Mucosa of rectum (tissue), 2 donors: ENCODE results near the gene ANKH.

ENCODE experiments used
- H3K27ac ChIP-seq, 2 donors: one replicate each; pipeline ENCODE4 v1.7.0; 2013; ENCODE audit warnings: inconsistent platforms in 2 of 2, low read depth in 2 of 2, low read length in 2 of 2
- H3K27me3 ChIP-seq, 2 donors: one replicate each; pipeline ENCODE4 v1.7.0; 2013; ENCODE audit warnings: low read length in 2 of 2; ENCODE audit not compliant: control insufficient read depth in 2 of 2, insufficient read depth in 2 of 2
- H3K36me3 ChIP-seq, 2 donors: one replicate each; pipeline ENCODE4 v1.7.0; 2013; ENCODE audit warnings: low read length in 2 of 2; ENCODE audit not compliant: control insufficient read depth in 2 of 2, insufficient read depth in 2 of 2
- H3K4me1 ChIP-seq, 2 donors: one replicate each; pipeline ENCODE4 v1.7.0; 2013; ENCODE audit warnings: low read length in 2 of 2, mild to moderate bottlenecking in 1 of 2; ENCODE audit not compliant: control insufficient read depth in 2 of 2, insufficient read depth in 2 of 2
- H3K4me3 ChIP-seq, 2 donors: one replicate each; pipeline ENCODE4 v1.7.0; 2013; ENCODE audit warnings: low read length in 2 of 2
- H3K9ac ChIP-seq, 2 donors: one replicate each; pipeline ENCODE4 v1.7.0; 2013; ENCODE audit warnings: low read length in 2 of 2, low read depth in 1 of 2, mild to moderate bottlenecking in 1 of 2
- H3K9me3 ChIP-seq, 2 donors: one replicate each; pipeline ENCODE4 v1.7.0; 2013; ENCODE audit warnings: low read length in 2 of 2; ENCODE audit not compliant: control insufficient read depth in 2 of 2
- donor health status: healthy.
- donor health status: Normal muscosa, but diverticular disease.

Gene ANKH

DNA sequence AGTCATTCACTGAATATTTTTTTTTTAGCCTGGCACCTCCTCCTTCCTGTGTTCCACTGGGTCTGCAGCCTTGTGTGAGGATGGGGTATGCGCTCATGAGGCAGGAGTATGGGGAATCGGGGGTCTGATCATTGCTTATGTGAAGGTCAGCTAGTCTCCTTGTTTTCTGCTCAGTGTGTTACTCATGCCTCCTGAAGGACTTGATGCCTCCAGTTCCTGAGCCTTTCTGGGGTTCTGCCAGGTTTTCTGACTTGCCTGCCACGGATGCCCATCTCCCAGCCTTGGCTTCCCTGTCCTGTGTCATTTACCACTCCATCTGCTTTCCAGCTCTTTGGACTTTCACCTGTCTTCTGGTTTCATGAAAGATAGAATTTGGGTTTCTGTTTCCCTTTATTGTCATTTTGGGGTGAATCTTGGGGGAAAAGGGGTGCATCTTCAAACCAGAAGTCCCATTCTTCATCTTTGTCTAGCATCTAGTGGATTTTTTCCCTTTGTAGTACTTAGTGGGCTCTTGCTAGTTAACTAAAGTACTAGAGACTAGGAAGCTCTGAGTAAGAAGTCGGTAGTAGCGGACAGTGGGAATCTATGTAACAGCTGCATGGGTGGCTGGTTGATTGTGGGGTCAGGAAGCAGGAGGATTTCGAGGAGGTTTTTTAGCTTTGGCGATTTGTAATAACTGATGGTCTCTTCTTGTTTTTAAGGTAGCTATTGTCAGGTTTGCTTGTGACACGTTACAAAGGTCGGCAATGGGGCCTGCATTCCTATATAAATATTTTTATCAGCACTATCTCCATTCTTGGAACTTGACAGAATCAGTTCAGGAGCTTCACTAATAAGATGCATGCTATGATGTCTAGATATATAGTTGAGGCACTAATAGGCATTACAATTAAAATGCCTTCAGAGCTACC, 198.8 kb downstream of the ANKH start:
- peaks cover 17 to 20% of the 10 kb centered on the region in 2 donors for H3K4me1 ChIP-seq
- no peak overlapping the region for H3K9ac ChIP-seq
- H3K27ac ChIP-seq, result no peak overlapping the region
- no peak overlapping the region for H3K4me3 ChIP-seq
- H3K36me3 ChIP-seq, result peaks cover 0 to 19% of the 10 kb centered on the region in 2 donors
- H3K27me3 ChIP-seq, result no peaks in the 10 kb centered on the region
- no peaks in the 10 kb centered on the region for H3K9me3 ChIP-seq

- peaks cover 0 to 15% of the 10 kb centered on the region in 2 donors for H3K36me3 ChIP-seq
- H3K27ac ChIP-seq, result no peak overlapping the region
- no peak overlapping the region for H3K4me3 ChIP-seq
- no peaks in the 10 kb centered on the region for H3K9me3 ChIP-seq
- H3K9ac ChIP-seq, result no peak overlapping the region
- H3K27me3 ChIP-seq, result no peaks in the 10 kb centered on the region
- H3K4me1 ChIP-seq, result peaks cover 17 to 20% of the 10 kb centered on the region in 2 donors
These were observed 199.5 kb downstream of the ANKH start for GRCh38 chr5:14672082-14672481.

DNA sequence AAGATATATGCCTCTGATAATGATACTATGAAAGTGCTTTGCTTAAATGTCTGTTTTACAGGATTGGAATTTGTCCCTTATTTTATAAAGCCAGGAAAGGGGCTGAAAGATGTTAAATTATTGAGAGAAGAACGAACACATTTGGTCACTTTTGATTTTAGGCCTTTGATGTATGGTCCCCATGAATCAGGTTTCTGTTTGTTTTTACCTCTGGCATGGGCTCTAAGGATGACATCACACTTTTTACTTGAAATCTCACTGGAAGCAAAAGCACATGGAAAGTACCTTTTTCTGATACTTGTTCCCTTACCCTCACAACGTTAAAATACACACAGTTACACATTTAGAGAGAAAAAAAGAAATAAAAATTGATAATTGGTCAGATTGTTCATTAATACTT, 200.2 kb downstream of the ANKH start:
- Histone ChIP-seq H3K9ac (no peak overlapping the region), H3K4me3 (no peak overlapping the region), H3K27ac (no peak overlapping the region), H3K27me3 (no peaks in the 10 kb centered on the region), H3K4me1 (peaks cover 20% of the 10 kb centered on the region in 2 donors), H3K9me3 (no peaks in the 10 kb centered on the region), H3K36me3 (peaks cover 0 to 13% of the 10 kb centered on the region in 2 donors)

GRCh38 chr5:14669975-14670374, 201.6 kb downstream of the ANKH start:
- Histone ChIP-seq H3K9ac (no peak overlapping the region), H3K27ac (no peak overlapping the region), H3K4me3 (no peak overlapping the region), H3K36me3 (peaks cover 0 to 10% of the 10 kb centered on the region in 2 donors), H3K9me3 (no peaks in the 10 kb centered on the region), H3K27me3 (no peaks in the 10 kb centered on the region), H3K4me1 (peaks cover 23 to 28% of the 10 kb centered on the region in 2 donors)

GRCh38 chr5:14669415-14669814, 202.2 kb downstream of the ANKH start:
- Histone ChIP-seq H3K27me3 (no peaks in the 10 kb centered on the region), H3K4me3 (no peak overlapping the region), H3K36me3 (peaks cover 0 to 10% of the 10 kb centered on the region in 2 donors), H3K9me3 (no peaks in the 10 kb centered on the region), H3K27ac (no peak overlapping the region), H3K9ac (no peak overlapping the region), H3K4me1 (peaks cover 23 to 28% of the 10 kb centered on the region in 2 donors)

- H3K9ac ChIP-seq, result no peak overlapping the region
- peaks cover 0 to 4% of the 10 kb centered on the region in 2 donors for H3K36me3 ChIP-seq
- peaks cover 30 to 33% of the 10 kb centered on the region in 2 donors for H3K4me1 ChIP-seq
- H3K4me3 ChIP-seq, result peak overlapping the region in 1 of 2 donors; percentile 34
- no peaks in the 10 kb centered on the region for H3K27me3 ChIP-seq
- peak overlapping the region in 1 of 2 donors; percentile 20 for H3K27ac ChIP-seq
- no peaks in the 10 kb centered on the region for H3K9me3 ChIP-seq
These were observed 203.4 kb downstream of the ANKH start for GRCh38 chr5:14668181-14668591.

- no peak overlapping the region for H3K9ac ChIP-seq
- H3K36me3 ChIP-seq, result peaks cover 0 to 4% of the 10 kb centered on the region in 2 donors
- peaks cover 30 to 33% of the 10 kb centered on the region in 2 donors for H3K4me1 ChIP-seq
- H3K27me3 ChIP-seq, result no peaks in the 10 kb centered on the region
- peak overlapping the region in 1 of 2 donors; percentile 20 for H3K27ac ChIP-seq
- H3K4me3 ChIP-seq, result no peak overlapping the region
- H3K9me3 ChIP-seq, result no peaks in the 10 kb centered on the region
These were observed 203.8 kb downstream of the ANKH start for GRCh38 chr5:14667770-14668169.

DNA sequence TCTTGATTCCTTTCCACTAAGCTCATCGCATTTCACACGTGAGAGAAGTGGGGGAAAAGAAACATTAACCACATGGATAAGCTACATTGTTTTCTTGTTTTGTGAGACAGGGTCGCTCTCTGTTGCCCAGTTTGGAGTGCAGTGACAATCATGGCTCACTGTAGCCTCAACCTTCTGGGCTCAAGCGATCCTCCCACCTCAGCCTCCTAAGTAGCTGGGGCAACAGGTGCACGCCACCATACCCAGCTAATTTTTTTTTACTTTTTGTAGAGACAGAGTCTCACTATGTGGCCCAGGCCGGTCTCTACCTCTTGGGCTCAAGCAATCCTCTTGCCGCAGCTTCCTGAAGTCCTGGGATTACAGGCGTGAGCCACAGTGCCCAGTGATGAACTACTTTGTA, 204.3 kb downstream of the ANKH start:
- H3K4me1 ChIP-seq, result peaks cover 27 to 33% of the 10 kb centered on the region in 2 donors
- no peak overlapping the region for H3K9ac ChIP-seq

GRCh38 chr5:14666357-14666756, 205.2 kb downstream of the ANKH start:
- Histone ChIP-seq H3K4me1 (peaks cover 27 to 31% of the 10 kb centered on the region in 2 donors), H3K9me3 (no peaks in the 10 kb centered on the region), H3K4me3 (peak overlapping the region in 1 of 2 donors; percentile 93), H3K36me3 (peaks cover 0 to 4% of the 10 kb centered on the region in 2 donors), H3K27ac (no peak overlapping the region), H3K27me3 (no peaks in the 10 kb centered on the region), H3K9ac (no peak overlapping the region)

More for the DNA sequence above, 204.3 kb downstream of the ANKH start:
- Histone ChIP-seq H3K27me3 (no peaks in the 10 kb centered on the region), H3K27ac (peak overlapping the region in 1 of 2 donors; percentile 20), H3K36me3 (peaks cover 0 to 4% of the 10 kb centered on the region in 2 donors), H3K9me3 (no peaks in the 10 kb centered on the region), H3K4me3 (no peak overlapping the region)

GRCh38 chr5:14665949-14666348, 205.6 kb downstream of the ANKH start:
- peaks cover 27 to 28% of the 10 kb centered on the region in 2 donors for H3K4me1 ChIP-seq

More at GRCh38 chr5:14665949-14666348, 205.6 kb downstream of the ANKH start:
- H3K27ac ChIP-seq, result peak overlapping the region in 1 of 2 donors; percentile 95
- H3K27me3 ChIP-seq, result no peaks in the 10 kb centered on the region
- H3K9ac ChIP-seq, result peak overlapping the region in 1 of 2 donors; percentile 87
- H3K9me3 ChIP-seq, result no peaks in the 10 kb centered on the region
- H3K4me3 ChIP-seq, result peak overlapping the region; percentile 89 to 93
- peaks cover 0 to 4% of the 10 kb centered on the region in 2 donors for H3K36me3 ChIP-seq
